A673 (cell line): ENCODE data around the gene ANK3. TPM values are rescaled to one million over a fixed set of nuclear protein-coding genes. Genes with fewer than 3 reads are reported as not detected.

Source experiments
- BruUV-seq: library from RNA; stranded (reverse); fragments of 400-500 nt; replicated peaks from 2 replicates; lab custom pipeline; 2021; lab: Mats Ljungman, UMichigan
- CTCF ChIA-PET: fragments of 300-600 bp; sonication (Branson Sonifier 250); formaldehyde crosslinking; loops from one replicate; lab custom pipeline; 2022; ENCODE audit warnings: antibody characterized with exemption; lab: Charles Lee
- POLR2A ChIA-PET: fragments of 300-600 bp; sonication (Branson Sonifier 250); formaldehyde crosslinking; loops from one replicate; lab custom pipeline; 2022; ENCODE audit warnings: antibody characterized with exemption; ENCODE audit not compliant: low non-redundant PET; lab: Charles Lee
- DNase-seq: peaks from one replicate; pipeline ENCODE4 v3.0.0-alpha.2; 2015; ENCODE audit warnings: low spot score
- H3K27ac ChIP-seq: fragments of 200-600 bp; sonication (generic); 2 replicates; pipeline ENCODE4 v1.5.1; 2016; ENCODE audit warnings: mixed run types, low read depth, mild to moderate bottlenecking, mixed read lengths, antibody characterized with exemption, low read length; ENCODE audit not compliant: poor library complexity, severe bottlenecking
- H3K27me3 ChIP-seq: fragments of 200-600 bp; sonication (generic); replicated peaks from 2 replicates; pipeline ENCODE4 v1.6.1; 2017; ENCODE audit warnings: mixed run types, low read depth, mild to moderate bottlenecking, mixed read lengths, antibody characterized with exemption, low read length; ENCODE audit not compliant: insufficient read depth, poor library complexity
- H3K36me3 ChIP-seq: fragments of 200-600 bp; sonication (generic); 2 replicates; pipeline ENCODE4 v1.6.1; 2016; ENCODE audit warnings: mixed run types, mild to moderate bottlenecking, mixed read lengths, antibody characterized with exemption, low read length; ENCODE audit not compliant: insufficient read depth, poor library complexity, severe bottlenecking
- H3K4me1 ChIP-seq: fragments of 200-600 bp; sonication (generic); 2 replicates; pipeline ENCODE4 v1.6.1; 2017; ENCODE audit warnings: mixed run types, mild to moderate bottlenecking, mixed read lengths, antibody characterized with exemption, low read length; ENCODE audit not compliant: insufficient read depth, poor library complexity, severe bottlenecking
- H3K4me3 ChIP-seq: fragments of 200-600 bp; sonication (generic); 2 replicates; pipeline ENCODE4 v1.5.1; 2016; ENCODE audit warnings: low read depth, mixed run types, mild to moderate bottlenecking, mixed read lengths, low read length; ENCODE audit not compliant: poor library complexity, severe bottlenecking
- H3K9me3 ChIP-seq: fragments of 200-600 bp; sonication (generic); 2 replicates; pipeline ENCODE4 v1.6.1; 2016; ENCODE audit warnings: mixed run types, low read depth, mild to moderate bottlenecking, mixed read lengths, antibody characterized with exemption, low read length; ENCODE audit not compliant: poor library complexity, severe bottlenecking
- CTCF ChIP-seq: fragments of 300-800, 200-600 bp; sonication (generic); conservative IDR thresholded peaks from 2 replicates; pipeline ENCODE4 v1.5.1; 2017; ENCODE audit warnings: low read depth, mild to moderate bottlenecking, antibody characterized with exemption, low read length, moderate library complexity, mixed read lengths
- EZH2 ChIP-seq: fragments of 200-600 bp; sonication (generic); IDR thresholded peaks from 2 replicates; pipeline ENCODE4 v1.6.1; 2017; ENCODE audit warnings: borderline replicate concordance, low read depth, mild to moderate bottlenecking, mixed read lengths, antibody characterized with exemption, low read length; ENCODE audit not compliant: poor library complexity, severe bottlenecking
- intact Hi-C: fragments of 100-400 bp; cut with micrococcal nuclease; formaldehyde crosslinking; loops from one replicate; pipeline ENCODE4 v1.10.0; 2022; ENCODE audit not compliant: unreplicated experiment
- total RNA-seq: library from RNA; stranded (reverse); gene quantifications from 2 replicates; pipeline ENCODE4 v1.2.3, GENCODE V29; 2021

ANK3 gene
- total RNA-seq, 1 experiment from 2014 or later: 13.5 TPM

DNA sequence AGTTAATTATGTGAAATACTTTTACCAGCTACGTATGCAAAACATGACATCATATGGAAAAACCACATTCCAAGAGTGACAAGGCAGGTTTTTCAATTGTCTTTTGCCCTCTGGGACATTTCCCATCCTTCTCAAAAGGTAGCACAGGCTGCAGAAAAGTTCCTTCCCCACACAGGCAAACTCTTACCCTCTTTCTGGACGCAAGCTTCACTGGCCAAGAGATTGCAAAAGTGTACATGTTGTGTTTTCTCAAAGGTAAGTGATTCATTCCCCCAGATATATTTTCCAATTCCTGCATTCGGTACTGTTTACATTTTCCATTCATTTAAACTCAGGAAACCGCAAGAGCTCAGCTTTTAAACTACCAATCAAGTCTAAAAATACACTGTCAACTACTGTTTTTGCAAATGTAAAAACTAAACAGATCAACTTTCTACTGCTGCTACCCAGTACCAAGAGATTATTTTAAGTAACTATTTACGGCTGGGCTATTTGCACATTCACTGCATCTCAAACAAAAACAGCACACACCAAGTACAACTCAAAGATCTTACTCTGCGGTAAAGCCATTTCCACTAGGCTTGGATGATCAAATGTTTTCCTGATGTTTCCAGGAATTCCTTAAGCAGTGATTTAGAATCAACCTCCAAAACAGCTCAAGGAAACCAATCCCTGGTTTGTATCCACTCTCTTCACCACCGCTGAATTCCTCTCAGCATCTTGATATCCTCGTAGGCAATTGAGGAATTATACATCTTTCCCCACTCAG lies 249.7 kb downstream of the ANK3 start:
- peak overlapping the region; percentile 29 for H3K4me3 ChIP-seq
- no peak overlapping the region for H3K27ac ChIP-seq
- TF ChIP-seq CTCF (no peak), EZH2 (no peak)
- TSS peak; percentile 43 for BruUV-seq
- H3K36me3 ChIP-seq: no peaks in the 10 kb centered on the region
- H3K4me1 ChIP-seq: peaks cover 12% of the 10 kb centered on the region
- no peaks in the 10 kb centered on the region for H3K27me3 ChIP-seq
- POLR2A ChIA-PET: no interaction called here
- intact Hi-C loops: no loop called here
- CTCF ChIA-PET: no interaction called here
- no peak for DNase-seq
- no peaks in the 10 kb centered on the region for H3K9me3 ChIP-seq

DNA sequence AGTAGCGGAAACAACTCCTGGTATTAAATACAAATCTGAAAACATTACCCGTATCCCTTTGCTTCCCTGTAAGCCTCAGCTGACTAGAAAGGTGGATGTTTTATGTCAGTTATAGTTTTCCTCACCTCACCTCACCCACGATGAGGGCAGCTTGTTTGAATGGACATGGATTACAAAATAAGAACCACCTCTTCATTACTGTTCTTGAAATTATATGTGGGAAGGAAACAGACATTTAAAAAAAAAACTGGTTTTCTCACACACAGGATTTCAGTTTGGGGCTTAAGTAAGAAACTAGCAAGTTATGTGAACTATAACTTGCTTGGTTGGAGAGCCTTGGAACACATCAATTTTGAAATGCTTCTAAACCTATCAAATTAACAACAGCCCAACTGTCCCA lies 250.4 kb downstream of the ANK3 start:
- no peak overlapping the region for H3K4me3 ChIP-seq
- TF ChIP-seq CTCF (no peak), EZH2 (no peak)
- CTCF ChIA-PET: no interaction called here
- no peak for DNase-seq
- no peaks in the 10 kb centered on the region for H3K9me3 ChIP-seq
- no TSS peak for BruUV-seq
- H3K4me1 ChIP-seq: peaks cover 12% of the 10 kb centered on the region
- H3K36me3 ChIP-seq: no peaks in the 10 kb centered on the region
- POLR2A ChIA-PET: no interaction called here
- H3K27me3 ChIP-seq: no peaks in the 10 kb centered on the region
- intact Hi-C loops: no loop called here
- no peak overlapping the region for H3K27ac ChIP-seq

DNA sequence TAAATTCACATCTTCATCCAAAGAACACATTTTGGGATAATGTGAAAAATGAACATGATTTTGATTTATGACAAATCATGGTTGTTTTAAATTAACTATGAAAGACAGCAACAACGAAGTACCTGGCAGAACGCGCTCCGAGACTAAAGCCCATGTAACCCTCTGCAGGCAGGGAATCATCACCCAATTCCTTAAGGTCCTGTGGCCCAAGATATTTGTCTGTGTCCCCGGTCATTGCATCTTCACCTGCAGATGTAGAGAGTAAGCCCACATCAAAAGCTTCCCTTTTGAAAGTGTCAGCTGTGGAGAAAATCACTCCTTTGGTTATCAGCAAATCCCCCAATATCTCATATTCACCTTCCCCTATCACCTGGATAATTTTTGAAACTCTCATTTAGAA lies 250.8 kb downstream of the ANK3 start:
- Histone ChIP-seq H3K9me3 (no peaks in the 10 kb centered on the region), H3K27me3 (no peaks in the 10 kb centered on the region), H3K36me3 (no peaks in the 10 kb centered on the region), H3K4me1 (peaks cover 12% of the 10 kb centered on the region), H3K27ac (no peak overlapping the region), H3K4me3 (no peak overlapping the region)
- POLR2A ChIA-PET: no interaction called here
- no peak for TF ChIP-seq EZH2
- no peak for TF ChIP-seq CTCF
- intact Hi-C loops: no loop called here
- CTCF ChIA-PET: no interaction called here
- BruUV-seq: no TSS peak
- DNase-seq: no peak
